Tibial nerve (tissue), 4 donors: ENCODE measurements around the gene ZFAND3.

Experiments used
- EP300 ChIP-seq, 2 donors: sonication (generic); formaldehyde crosslinking; IDR thresholded peaks; one replicate each; pipeline ENCODE4 v1.6.1; 2017; ENCODE audit warnings: antibody characterized with exemption in 2 of 2, mild to moderate bottlenecking in 1 of 2
- POLR2A ChIP-seq, 2 donors: fragments of 450-650 bp; IDR thresholded peaks; one replicate each; pipeline ENCODE4 v1.6.1; 2017; ENCODE audit warnings: antibody characterized with exemption in 2 of 2, mild to moderate bottlenecking in 2 of 2, moderate library complexity in 2 of 2
- TF ChIP-seq, protein P1 (sequence below), 5 experiments: fragments of 200-600 bp in 3 of 5; fragments of 450-650 bp in 2 of 5; sonication (generic) in 3 of 5; IDR thresholded peaks; one replicate each; pipeline ENCODE4 v1.5.1; 2016 to 2019; ENCODE audit warnings: antibody characterized with exemption in 5 of 5, mild to moderate bottlenecking in 3 of 5, moderate library complexity in 2 of 5

DNA sequence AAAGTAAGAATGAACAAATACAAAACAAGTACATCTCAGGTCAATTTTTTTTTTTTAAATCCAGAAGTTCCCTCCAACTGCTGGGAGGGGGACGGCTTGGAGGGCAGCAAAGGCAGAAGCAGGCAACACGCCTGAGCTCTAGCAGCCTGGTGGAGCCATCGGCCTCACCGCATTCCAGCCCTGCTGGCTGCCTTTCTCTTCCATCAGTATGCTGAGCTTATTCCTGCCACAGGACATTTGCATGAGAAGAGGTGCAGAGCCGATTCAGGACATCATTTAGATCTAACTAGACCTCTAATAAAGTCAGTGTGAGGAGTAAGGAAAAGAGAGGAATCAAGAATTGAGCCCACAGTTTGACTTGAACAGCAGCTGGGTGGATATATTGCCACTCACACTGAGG is 318.8 kb downstream of the ZFAND3 start:
- TF ChIP-seq, protein P1, sequence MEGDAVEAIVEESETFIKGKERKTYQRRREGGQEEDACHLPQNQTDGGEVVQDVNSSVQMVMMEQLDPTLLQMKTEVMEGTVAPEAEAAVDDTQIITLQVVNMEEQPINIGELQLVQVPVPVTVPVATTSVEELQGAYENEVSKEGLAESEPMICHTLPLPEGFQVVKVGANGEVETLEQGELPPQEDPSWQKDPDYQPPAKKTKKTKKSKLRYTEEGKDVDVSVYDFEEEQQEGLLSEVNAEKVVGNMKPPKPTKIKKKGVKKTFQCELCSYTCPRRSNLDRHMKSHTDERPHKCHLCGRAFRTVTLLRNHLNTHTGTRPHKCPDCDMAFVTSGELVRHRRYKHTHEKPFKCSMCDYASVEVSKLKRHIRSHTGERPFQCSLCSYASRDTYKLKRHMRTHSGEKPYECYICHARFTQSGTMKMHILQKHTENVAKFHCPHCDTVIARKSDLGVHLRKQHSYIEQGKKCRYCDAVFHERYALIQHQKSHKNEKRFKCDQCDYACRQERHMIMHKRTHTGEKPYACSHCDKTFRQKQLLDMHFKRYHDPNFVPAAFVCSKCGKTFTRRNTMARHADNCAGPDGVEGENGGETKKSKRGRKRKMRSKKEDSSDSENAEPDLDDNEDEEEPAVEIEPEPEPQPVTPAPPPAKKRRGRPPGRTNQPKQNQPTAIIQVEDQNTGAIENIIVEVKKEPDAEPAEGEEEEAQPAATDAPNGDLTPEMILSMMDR (IDR thresholded peaks at IDR 0.05), result no peak
- TF ChIP-seq POLR2A (IDR thresholded peaks at IDR 0.05), result no peak
- no peak for TF ChIP-seq EP300 (IDR thresholded peaks at IDR 0.05)
